Breast epithelium (tissue), 3 donors: Measurements from ENCODE around the gene SORBS2.

ENCODE experiments used
- POLR2A ChIP-seq: fragments of 450-650 bp; IDR thresholded peaks from one replicate; pipeline ENCODE4 v1.6.1; 2016; ENCODE audit warnings: antibody characterized with exemption, mild to moderate bottlenecking, moderate library complexity
- POLR2AphosphoS5 ChIP-seq, 3 donors: sonication (generic); formaldehyde crosslinking; IDR thresholded peaks; one replicate each; pipeline ENCODE4 v1.6.1; 2017; ENCODE audit warnings: antibody characterized with exemption in 3 of 3
- TF ChIP-seq, protein P1 (sequence below), 3 donors: fragments of 450-650 bp; IDR thresholded peaks; one replicate each; pipeline ENCODE4 v1.5.1; 2016 to 2017; ENCODE audit warnings: antibody characterized with exemption in 3 of 3, mild to moderate bottlenecking in 3 of 3, moderate library complexity in 3 of 3

DNA sequence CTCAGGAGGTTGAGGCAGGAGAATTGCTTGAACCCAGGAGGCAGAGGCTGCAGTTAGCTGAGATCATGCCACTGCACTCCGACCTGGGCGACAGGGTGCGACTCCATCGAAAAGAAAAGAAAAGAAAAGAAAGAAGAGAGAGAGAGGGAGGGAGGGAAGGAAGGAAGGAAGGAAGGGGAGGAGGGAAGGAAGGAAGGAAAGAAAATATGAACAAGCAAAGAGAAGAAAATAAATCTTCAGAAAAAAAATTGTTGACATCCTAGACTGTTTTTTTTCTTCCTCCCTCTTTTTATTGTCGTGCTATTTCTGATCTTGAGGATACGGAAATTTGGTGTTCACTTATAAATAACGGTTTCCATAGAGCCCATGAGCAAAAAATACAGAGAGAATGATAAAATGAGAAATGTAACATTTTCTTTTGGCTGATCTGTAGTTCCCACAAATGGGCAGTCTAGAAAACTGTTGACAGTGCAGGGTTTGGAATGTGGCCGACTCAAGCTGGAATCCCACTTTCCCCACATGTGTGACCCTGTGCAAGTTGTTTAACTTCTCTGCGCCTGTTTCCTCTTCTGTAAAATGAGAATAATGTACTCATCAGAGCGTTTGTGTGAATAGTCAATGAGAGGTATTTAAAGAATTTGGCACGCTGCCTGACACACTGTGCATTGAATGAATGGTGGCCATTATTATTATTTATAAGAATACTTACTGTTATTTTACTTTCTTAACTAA is 19.4 kb downstream of the SORBS2 start:
- TF ChIP-seq, protein P1, sequence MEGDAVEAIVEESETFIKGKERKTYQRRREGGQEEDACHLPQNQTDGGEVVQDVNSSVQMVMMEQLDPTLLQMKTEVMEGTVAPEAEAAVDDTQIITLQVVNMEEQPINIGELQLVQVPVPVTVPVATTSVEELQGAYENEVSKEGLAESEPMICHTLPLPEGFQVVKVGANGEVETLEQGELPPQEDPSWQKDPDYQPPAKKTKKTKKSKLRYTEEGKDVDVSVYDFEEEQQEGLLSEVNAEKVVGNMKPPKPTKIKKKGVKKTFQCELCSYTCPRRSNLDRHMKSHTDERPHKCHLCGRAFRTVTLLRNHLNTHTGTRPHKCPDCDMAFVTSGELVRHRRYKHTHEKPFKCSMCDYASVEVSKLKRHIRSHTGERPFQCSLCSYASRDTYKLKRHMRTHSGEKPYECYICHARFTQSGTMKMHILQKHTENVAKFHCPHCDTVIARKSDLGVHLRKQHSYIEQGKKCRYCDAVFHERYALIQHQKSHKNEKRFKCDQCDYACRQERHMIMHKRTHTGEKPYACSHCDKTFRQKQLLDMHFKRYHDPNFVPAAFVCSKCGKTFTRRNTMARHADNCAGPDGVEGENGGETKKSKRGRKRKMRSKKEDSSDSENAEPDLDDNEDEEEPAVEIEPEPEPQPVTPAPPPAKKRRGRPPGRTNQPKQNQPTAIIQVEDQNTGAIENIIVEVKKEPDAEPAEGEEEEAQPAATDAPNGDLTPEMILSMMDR (IDR thresholded peaks at IDR 0.05) = no peak
- TF ChIP-seq POLR2A (no peak), POLR2AphosphoS5 (IDR thresholded peaks at IDR 0.05) (no peak)
